GM21529 (cell line): Measurements from ENCODE around the gene PAFAH1B1.
"Not testable (repeated sequence)": the region's sequence is repeated elsewhere in the genome, so short reads cannot be mapped to it uniquely, and the experiment has no call there.

Experiments used
- ATAC-seq: cut with Tn5 transposase; IDR thresholded peaks from one replicate; pipeline ENCODE4 v1.9.1; 2021; ENCODE audit not compliant: unreplicated experiment

Gene PAFAH1B1

DNA sequence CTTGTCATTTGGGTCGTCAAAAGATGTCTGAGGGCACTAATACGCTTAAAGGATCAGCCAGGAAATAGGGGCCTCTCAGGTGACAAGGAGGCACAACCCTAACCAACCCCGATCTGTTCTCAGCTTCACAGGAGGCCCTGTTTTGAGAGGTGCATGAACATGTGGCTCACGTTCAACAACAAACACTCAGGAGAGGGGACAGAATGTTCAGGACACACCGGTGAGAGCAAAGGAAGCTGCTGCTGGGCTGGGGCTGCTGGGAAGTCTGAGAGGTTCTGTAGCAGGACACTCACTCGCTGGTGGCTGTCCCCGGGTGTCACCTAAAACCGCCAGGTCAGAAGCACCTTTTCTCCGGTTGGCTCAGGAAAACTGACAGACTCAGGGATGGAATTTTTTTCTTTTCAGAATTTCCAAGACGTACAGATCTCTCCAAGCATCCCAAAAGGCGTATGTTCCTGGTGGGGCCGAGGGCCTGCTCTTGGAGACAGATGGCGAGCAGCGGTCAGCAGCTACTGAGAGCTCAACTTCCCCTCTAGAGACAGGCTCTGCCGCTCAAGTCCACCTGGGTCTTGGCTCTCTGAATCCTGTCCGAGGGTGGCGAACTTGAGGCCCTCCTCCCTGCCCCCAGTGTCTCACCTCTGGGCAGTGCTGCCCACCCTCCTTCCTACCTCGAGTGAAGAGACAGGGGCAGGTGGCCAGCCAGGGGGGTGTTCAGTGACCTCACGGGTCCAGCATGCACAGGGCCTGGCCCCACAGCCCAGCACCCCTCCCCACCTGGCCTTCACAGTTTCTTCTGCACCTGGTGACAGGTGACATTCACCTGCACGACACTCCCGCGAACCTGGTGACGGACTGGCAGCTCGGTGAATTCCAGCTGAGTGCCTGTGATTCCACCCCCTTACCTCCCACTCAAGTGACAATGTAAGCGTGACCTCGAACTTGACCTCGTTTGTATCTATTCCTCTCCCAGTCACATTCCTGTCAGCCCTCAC, 95.2 kb downstream of the PAFAH1B1 start:
- no peak for ATAC-seq

GRCh38 chr17:2689411-2690164, 96.1 kb downstream of the PAFAH1B1 start:
- no peak for ATAC-seq

DNA sequence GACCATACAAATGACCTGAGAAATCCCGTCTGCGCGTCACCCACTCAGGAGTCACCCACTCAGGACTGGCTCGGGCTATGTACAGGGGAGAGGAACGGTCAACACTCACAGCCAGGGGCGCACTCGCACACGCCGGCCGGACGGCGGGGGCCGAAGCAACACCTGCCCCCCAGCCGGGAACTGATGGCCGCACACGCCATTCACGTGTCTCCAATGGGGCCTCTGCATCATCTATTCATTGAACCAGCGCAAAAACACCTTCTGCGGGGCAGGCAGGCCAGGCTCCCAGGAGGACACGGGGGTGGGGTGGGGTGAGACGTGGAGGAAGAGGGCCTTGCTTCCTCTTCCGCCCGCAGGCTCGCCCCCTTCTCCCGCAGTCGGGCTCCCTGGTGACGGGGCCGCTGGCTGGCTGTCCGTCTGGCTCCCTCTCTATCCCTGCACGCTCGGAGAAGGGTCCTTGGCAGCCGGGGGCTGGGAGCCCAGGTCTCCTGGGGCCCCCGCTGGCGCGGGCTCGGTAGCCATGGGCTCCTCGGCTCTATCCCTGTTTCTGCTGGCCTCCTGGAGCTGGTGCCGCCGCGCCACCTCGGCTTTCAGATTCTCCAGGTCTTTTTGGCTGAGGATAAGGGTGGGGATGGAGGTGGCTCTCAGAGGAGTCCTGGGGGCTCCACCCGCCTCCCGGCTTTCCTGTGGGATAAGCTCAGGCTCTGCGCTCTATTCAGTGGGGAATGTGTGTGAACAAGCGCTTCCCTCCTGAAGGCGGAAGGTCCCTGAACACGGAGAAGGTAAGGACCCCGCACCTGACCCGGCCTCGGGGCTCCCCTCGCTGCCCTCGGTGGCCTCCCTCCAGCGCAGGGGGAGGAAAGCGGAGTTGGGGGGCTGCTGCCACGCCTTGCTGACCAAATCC, 97.0 kb downstream of the PAFAH1B1 start:
- ATAC-seq = no peak

DNA sequence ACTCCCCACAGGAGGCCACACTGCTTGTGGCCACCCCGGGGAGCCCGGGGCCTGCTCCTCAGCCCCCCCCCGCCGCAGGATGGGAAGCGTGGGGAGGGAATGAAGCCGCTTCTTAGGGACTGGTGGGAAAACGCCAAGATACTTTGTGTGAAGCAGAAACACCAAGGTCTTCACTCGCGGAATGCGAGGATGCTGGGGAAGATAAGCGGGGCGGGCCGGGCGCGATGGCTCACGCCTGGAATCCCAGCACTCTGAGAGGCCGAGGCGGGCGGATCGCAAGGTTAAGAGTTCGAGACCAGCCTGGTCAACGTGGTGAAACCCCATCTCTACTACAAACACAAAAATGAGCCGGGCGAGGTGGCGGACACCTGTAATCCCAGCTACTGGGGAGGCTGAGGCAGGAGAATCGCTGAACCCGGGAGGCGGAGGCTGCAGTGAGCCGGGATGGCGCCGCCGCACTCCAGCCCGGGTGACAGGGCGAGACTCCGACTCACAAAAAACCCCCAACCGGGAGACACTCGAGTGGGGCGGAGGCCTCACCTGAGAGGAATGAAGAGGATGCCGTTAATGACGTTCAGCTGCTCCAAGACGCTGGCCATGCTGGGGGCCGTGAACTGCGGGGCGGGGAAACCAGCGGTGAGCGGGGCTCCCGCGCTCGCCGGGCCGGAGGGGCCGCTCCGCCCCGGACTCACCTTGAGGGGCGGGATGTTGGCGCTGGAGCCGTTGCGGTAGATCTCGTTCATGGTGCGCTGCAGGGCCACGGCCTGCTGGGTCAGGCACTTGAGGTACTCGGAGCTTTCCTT, 97.8 kb downstream of the PAFAH1B1 start:
- no peak for ATAC-seq

DNA sequence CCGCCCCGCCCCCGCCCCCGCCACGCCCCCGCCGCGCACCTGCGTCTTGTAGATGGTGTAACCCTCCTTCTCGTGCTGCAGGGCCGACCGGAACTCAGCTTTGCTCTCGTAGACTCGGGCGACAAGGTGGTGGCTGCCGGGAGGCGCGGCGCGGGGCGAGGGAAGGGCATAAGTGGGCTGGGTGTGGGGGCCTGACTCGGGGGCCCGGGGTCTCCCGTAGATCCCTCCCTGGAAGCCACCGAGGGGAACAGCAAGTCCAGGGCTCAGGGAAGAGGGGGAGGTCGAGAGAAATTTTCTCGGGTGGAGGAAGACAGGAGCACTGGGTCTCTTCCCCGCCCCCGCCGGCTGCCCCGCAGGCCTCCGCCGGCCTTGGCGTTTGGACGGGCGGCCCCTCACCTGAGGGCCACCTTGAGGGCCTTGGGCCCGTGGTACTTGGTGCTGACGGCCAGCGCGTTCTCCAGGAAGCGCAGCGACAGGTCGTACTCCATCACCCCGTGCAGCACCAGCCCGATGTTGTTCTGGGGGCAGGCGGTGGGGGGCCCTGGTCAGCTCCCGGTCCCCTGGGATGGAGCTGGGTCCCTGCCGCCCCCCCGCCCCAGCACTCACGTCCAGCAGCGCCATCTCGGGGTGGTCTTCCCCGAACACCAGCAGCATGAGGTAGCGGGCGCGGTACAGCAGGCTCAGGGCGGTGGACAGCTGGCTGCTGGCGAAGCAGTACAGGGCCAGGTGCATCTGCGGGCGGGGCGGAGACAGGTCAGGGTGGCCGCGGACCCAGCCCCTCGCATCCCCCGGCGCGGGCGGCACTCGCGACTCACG, 98.7 kb downstream of the PAFAH1B1 start:
- no peak for ATAC-seq

GRCh38 chr17:2692781-2693135, 99.3 kb downstream of the PAFAH1B1 start:
- no peak for ATAC-seq

GRCh38 chr17:2693561-2694380, 100.3 kb downstream of the PAFAH1B1 start:
- ATAC-seq = no peak

- ATAC-seq = no peak
Observed at GRCh38 chr17:2694381-2695242, 101.2 kb downstream of the PAFAH1B1 start.

GRCh38 chr17:2695243-2695960, 101.9 kb downstream of the PAFAH1B1 start:
- ATAC-seq = no peak

GRCh38 chr17:2695961-2696760, 102.7 kb downstream of the PAFAH1B1 start:
- no peak for ATAC-seq

DNA sequence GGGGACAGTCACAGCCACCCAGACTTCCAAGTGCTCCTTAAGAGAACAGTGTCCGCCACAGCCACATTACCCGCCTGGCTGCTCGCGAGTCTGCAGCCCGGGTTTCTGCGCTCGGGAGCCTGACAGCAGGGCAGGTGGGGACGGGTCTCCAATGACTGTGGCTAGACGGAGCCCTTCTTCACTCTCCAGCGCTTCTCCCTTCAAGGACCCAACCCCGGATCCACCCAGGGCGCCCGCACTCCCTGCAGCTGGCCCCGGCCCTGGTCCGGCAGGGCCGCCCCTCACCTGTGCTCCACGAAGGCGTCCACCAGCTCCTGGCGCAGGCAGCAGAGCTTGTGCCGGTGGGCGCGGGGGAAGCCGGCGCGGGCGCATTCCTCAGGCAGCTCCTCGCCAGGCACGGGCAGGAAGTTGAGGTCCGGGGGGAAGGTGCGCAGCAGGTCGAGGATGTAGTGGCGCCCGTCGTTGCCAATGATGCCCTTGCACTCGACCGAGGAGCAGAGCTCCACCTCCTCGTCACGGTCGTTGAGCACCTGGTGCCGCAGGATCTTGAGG, 104.2 kb downstream of the PAFAH1B1 start:
- ATAC-seq = no peak

GRCh38 chr17:2699216-2699805, 105.9 kb downstream of the PAFAH1B1 start:
- not testable (repeated sequence) for ATAC-seq

GRCh38 chr17:2700030-2700490, 106.6 kb downstream of the PAFAH1B1 start:
- ATAC-seq = no peak

- ATAC-seq = no peak
Observed at GRCh38 chr17:2700491-2701141, 107.2 kb downstream of the PAFAH1B1 start.
